Left ventricle myocardium superior (tissue), 1 donor: ENCODE data around the gene DDI1. TPM values are rescaled to one million over a fixed set of nuclear protein-coding genes. Genes with fewer than 3 reads are reported as not detected.
A peak's percentile ranks its signal among the peaks of the same experiment; 100 is the strongest.

Experiments
- ATAC-seq: fragments of 200-7000 bp; cut with Tn5 transposase; one replicate; pipeline ENCODE4 v1.9.1; 2020; ENCODE audit warnings: mild to moderate bottlenecking, moderate library complexity
- DNase-seq: peaks from one replicate; pipeline ENCODE4 v3.0.0-alpha.2; 2020
- intact Hi-C: fragments of 100-400 bp; cut with micrococcal nuclease; formaldehyde crosslinking; loops from one replicate; pipeline ENCODE4 v1.11.0; 2022
- long read RNA-seq: library from polyadenylated mRNA; unstranded; transcript quantifications from one replicate; pipeline ENCODE4 v2.0.0, GENCODE V29; 2021
- total RNA-seq: library from RNA; stranded (reverse); fragmentation: NEBNext Ultra II Directional; extraction: Animal tissue kit (Norgen Biotek cat#: 25700); gene quantifications from one replicate; pipeline ENCODE4 v1.2.1, GENCODE V29; 2021
- donor health status: DM: no; HTN: yes; CAD: no; lungs with severe emphysema.

DDI1 gene
- total RNA-seq: not detected
- long read RNA-seq: 0 reads

- DNase-seq (no peak), ATAC-seq (no peak)
- intact Hi-C loops: no loop called here
These were observed at the start of gene DDI1 for GRCh38 chr11:104036588-104036987. Gene DDI1, plus strand, starts transcription at chr11:104036640. Its CDS starts 183 bp downstream, at chr11:104036823.

DNA sequence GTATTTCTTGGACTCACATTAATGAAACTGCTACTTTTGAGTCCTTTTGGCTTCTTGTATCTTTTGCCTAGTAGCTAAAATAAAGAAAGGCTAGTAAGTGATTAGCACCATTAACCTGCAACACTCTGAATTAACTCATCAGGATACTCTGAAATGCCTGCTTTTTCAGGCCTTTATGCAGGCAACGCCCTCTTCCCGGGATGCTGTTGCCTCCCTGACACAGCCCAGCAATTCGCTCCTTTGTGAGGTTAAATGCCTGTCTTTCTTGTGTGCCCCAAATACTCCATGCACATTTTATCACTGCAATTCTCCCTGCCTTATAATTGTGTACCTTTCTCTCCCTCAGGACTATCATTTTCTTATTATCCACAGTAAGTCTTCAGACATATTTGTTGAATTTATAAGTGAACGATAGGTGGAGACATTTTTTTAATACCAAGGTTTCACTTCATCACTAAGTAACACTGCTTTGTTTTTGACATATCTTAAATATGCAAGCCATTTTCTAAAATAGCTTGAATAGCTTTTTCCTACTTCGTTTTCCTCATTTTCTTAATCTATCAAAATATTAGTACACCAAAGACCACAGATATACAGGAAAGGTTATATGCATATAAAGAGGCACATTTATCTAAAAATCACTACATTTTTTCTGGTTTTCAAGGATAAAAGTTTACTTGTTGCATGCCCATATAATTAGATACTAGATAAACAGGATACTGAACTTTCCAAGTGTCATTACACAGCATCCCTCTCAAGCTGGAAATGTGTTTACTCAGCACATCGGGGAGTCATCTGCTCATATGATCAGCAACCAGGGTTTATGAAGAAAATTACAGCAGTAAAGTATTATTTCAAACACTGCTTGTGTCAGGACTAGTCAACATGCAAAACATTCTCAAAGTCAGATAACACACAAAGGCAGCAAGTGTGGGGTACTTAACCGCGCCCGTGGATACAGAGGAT is 48.5 kb upstream of the DDI1 start:
- intact Hi-C loops: no loop called here
- DNase-seq (peak; percentile 7), ATAC-seq (no peak)

DNA sequence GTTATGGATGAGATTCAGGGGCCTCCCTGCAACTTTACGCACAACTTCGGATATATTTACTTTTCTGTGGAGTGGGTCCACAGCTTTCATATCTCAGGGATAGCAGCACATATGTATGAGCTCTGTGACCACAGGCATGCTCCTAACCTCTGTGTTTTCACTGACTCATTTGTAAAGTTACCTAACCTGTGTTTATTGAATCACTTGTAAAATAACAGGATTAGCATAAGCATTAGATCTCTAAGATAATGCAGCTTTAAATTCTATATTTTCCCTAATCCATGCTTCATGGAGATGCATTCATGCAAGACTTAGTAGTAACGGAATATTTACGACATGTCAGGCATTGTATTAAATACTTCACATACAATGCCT is 47.9 kb upstream of the DDI1 start:
- DNase-seq: no peak
- no peak for ATAC-seq
- intact Hi-C loops: no loop called here

GRCh38 chr11:103993507-103993906 is 42.9 kb upstream of the DDI1 start:
- no peak for ATAC-seq
- DNase-seq: no peak
- intact Hi-C loops: no loop called here

- no peak for ATAC-seq
- DNase-seq: no peak
- intact Hi-C loops: no loop called here
These were observed 42.3 kb upstream of the DDI1 start for GRCh38 chr11:103994094-103994493.

GRCh38 chr11:103994518-103994917 is 41.9 kb upstream of the DDI1 start:
- intact Hi-C loops: no loop called here
- DNase-seq (no peak), ATAC-seq (no peak)

GRCh38 chr11:103995896-103996295 is 40.5 kb upstream of the DDI1 start:
- intact Hi-C loops: no loop called here
- no peak for DNase-seq
- no peak for ATAC-seq

- ATAC-seq (no peak), DNase-seq (no peak)
- intact Hi-C loops: no loop called here
These were observed 39.4 kb upstream of the DDI1 start for GRCh38 chr11:103997082-103997481.

DNA sequence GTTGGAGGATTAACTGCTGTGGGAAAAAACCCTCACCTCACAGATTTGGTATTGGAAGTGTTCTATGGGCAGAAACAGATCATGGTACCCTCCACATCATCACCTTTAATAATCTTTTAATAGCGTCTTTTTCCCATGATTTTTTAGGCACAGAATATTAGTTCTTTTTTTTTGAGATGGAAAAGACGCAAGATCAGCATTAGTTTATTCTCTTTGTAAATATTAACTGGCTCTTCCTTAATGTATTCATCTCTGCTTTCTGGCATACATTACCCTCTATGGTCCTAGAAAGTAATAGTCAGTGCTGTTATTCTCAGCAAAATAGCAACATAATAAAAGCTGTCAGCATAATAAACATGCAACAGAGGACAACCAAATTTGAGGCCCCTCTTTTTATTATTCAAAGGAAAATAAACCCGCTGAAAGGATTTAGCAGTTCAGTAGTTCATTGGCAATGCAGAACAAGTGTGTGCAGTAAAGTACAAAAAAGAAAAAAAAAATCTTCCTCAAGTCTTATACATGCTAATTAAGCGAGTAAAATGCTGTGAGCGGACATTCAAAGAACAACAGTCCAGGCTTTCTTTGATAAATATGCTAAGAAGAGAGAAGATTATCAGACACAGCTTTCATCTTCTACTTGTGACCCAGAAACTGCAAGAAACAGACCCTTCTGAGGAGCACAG is 37.5 kb upstream of the DDI1 start:
- DNase-seq: no peak
- no peak for ATAC-seq
- intact Hi-C loops: no loop called here

DNA sequence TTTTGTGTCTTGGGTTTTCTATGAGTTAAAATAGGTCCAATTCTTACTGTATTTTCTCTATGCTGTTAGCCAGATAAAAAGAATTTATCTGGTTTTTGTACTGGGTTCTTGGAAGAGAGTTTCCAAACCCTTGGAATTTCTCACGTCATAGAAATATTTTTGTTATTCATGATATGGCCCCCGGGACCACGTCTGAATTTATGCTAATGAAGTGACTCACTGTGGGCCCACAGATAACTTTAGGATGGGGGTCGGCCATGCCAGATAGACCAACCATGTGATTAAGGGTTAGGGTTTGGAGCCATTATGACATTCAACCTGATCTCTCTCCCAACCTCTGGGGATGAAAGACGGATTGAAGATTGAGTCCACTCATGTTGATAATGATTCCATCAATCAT is 35.6 kb upstream of the DDI1 start:
- intact Hi-C loops: no loop called here
- ATAC-seq (peak; percentile 40), DNase-seq (no peak)

DNA sequence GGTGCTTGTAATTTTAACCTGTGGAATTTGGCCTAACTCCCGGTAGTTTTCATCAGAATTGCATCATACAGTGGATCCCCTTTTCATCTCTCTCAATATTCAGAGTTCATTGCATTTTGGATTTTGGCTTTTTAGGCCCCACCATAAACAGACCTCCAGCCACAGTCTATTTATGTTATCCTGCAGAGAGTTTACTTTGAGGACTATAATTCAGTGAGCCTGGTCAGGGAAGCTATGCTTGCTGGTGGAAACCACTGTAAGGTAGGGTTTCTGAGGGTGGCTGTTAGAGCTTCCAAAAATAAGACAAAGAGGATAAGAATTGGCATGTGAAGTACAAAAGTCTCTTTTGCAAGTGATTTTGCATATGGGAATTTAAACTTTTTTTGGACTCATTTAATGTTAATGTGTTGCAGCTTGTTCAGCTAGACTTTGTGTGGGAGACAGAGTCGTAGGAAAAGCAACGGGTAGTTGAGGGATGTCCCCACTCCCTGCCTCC is 34.8 kb upstream of the DDI1 start:
- no peak for ATAC-seq
- intact Hi-C loops: no loop called here

GRCh38 chr11:104003491-104003890 is 32.9 kb upstream of the DDI1 start:
- intact Hi-C loops: no loop called here
- DNase-seq: no peak
- no peak for ATAC-seq

More for the DNA sequence above, 34.8 kb upstream of the DDI1 start:
- DNase-seq: no peak

- no peak for DNase-seq
- ATAC-seq: no peak
- intact Hi-C loops: no loop called here
These were observed 31.1 kb upstream of the DDI1 start for GRCh38 chr11:104005234-104005855.

DNA sequence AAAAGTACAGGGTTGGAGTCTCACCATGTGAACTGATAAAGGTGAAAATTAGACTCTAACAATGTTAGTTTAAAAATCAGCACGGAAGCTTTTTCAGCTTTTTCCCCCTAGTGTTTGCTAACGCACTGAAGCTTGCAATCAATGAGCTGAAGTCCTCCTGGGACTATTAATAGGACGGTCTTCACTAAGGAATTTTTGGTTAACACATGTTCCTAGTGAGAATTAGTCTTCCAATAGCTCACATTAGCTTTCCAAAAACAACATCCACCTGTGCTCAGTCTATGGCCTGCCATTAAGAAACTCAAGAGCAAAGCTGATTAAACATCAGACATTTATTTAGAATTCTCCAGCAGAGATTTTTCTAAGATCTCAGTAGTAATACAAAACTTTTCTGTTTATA is 26.7 kb upstream of the DDI1 start:
- intact Hi-C loops: no loop called here
- ATAC-seq (no peak), DNase-seq (no peak)

GRCh38 chr11:104011044-104011443 is 25.4 kb upstream of the DDI1 start:
- no peak for ATAC-seq
- intact Hi-C loops: no loop called here
- DNase-seq: no peak

DNA sequence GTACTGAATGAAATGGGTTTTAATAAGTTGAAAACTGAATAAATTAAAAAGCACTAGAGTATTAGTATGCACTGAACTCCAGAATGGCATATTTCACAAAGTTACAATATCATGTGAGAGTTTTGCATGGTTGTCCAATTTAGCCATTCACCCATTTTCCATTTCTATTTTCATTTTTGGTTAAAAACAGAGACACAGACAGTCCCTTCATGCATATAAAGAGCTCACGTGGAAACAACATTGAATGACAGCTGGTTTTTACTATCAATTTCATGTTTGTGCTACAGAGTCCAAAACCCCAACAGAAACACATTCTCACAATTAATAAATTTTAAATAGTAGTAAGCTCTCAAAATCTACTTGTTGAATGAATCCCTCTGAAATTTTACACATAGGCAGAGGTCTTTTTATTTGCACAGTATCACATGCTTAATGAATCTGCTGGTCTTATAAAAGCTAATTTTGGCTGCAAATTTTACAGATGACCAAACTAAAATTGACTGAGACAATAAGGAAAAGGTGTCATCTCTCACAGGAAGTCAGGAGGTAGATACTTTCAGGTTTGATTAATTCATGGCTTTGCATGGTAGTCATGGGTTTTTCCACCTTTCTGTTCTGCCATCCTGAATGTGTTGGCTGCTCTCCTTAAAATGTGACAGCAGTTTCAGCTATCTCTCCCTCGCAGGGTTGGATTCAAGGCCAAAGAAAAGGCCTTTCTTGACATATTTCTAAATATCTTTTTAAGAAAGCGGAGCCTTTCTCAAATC is 20.6 kb upstream of the DDI1 start:
- ATAC-seq: no peak
- DNase-seq: no peak
- intact Hi-C loops: no loop called here

DNA sequence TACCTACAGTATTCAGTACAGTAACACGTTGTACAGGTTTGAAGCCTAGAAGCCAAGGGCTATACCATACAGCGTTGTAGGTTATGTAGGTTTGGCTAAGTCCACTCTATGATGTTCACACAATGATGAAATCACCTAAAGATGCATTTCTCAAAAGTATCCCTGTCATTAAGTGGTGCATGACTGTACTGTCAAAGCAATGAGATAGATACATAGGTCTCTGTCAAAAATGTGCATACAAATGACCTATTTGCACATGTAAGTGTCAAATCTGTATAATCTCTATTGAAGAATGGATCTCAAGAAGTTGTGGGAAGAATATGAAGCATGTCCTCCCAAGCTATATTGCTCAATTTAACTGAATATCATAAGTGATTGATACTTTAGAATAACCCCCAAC is 11.9 kb upstream of the DDI1 start:
- ATAC-seq: no peak
- DNase-seq: no peak
- intact Hi-C loops: no loop called here

DNA sequence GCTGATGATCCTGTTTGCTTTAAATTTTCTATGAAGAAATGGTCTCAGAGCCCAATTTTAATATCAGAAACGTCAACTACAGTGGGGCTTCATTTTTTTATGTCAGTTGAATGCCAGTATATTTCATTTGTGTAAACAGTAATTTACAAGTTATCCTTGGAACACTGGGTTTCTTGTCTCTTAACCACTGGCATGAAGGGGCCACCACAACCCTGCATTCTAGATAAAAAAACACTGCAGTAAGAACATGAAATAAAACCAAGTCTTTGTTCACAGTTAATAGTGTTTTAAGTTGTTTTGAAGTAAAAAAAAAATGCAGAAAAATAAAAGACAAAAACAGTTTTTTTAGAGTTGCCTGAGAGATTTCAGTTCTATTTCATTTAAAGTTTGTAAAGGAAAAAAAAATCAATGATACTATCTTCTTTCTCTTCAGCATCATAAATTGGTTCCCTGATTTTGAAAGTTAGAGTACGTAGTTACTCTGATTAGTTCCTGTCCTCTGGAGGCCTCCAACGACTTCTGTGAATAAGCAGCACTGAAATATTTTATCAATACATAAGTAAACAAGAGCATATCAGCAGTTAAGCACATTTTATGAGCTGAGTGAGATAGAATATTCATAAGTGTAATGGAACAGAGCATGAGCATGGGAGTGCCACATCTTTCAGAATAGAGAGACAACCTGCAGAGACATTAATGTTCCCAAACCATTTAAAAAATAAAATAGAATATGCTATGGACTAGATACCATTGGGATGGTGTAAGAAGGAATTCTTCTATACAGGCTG is 7.8 kb upstream of the DDI1 start:
- ATAC-seq: no peak
- no peak for DNase-seq
- intact Hi-C loops: no loop called here

DNA sequence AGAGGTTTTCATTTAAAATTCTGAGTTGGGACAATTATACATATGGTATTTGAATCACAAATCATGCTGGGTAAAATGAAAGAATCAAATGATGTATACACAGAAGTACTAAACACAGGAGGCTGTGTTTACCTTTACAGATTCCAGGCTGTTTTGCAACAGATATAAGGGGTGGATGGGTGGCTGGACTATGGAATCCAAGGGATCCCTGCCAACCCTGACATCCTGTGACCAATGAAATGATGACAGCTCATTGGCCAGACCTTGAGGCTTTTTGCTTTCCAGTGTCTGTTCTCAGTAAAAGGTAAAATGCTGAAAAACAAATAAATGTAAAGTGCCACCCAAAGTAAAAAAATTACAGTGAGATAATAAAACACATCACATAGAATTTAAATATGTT is 3.3 kb upstream of the DDI1 start:
- no peak for DNase-seq
- intact Hi-C loops: no loop called here
- peak; percentile 81 for ATAC-seq
